HS-5 (cell line): ENCODE data around the gene MIP.
A peak's percentile ranks its signal among the peaks of the same experiment; 100 is the strongest.
"Not testable (repeated sequence)": the region's sequence is repeated elsewhere in the genome, so short reads cannot be mapped to it uniquely, and the experiment has no call there.

Experiments used
- DNase-seq: peaks from one replicate; pipeline ENCODE4 v3.0.0-alpha.2; 2012; ENCODE audit warnings: low read depth

Gene MIP

GRCh38 chr12:56454557-56454956, at the start of gene MIP:
TSS of gene MIP (minus strand) at chr12:56454657. CDS start at chr12:56454613, 44 bp downstream.
- no peak for DNase-seq

GRCh38 chr12:56499879-56500278, 45.4 kb upstream of the MIP start:
- not testable (repeated sequence) for DNase-seq

GRCh38 chr12:56499452-56499851, 45.0 kb upstream of the MIP start:
- DNase-seq, result not testable (repeated sequence)

GRCh38 chr12:56498126-56498902, 43.9 kb upstream of the MIP start:
- not testable (repeated sequence) for DNase-seq

GRCh38 chr12:56496704-56497103, 42.2 kb upstream of the MIP start:
- DNase-seq, result not testable (repeated sequence)

GRCh38 chr12:56494481-56494880, 40.0 kb upstream of the MIP start:
- DNase-seq, result not testable (repeated sequence)

GRCh38 chr12:56494106-56494415, 39.6 kb upstream of the MIP start:
- DNase-seq, result not testable (repeated sequence)

- not testable (repeated sequence) for DNase-seq
Observed at GRCh38 chr12:56493409-56494105, 39.1 kb upstream of the MIP start.

- DNase-seq, result no peak
Observed at GRCh38 chr12:56490360-56490759, 35.9 kb upstream of the MIP start.

- DNase-seq, result peak; percentile 33
Observed at GRCh38 chr12:56488041-56488955, 33.8 kb upstream of the MIP start, which contains the start of gene GLS2. TSS of gene GLS2 (minus strand) at chr12:56488161. CDS start at chr12:56488118, 43 bp downstream.

- no peak for DNase-seq
Observed at GRCh38 chr12:56487448-56488040, 33.1 kb upstream of the MIP start.

GRCh38 chr12:56486694-56487093, 32.2 kb upstream of the MIP start:
- DNase-seq, result no peak

- no peak for DNase-seq
Observed at GRCh38 chr12:56484566-56484965, 30.1 kb upstream of the MIP start.

GRCh38 chr12:56479625-56480024, 25.2 kb upstream of the MIP start:
- no peak for DNase-seq

GRCh38 chr12:56477521-56478225, 23.2 kb upstream of the MIP start:
- DNase-seq, result no peak

GRCh38 chr12:56476972-56477432, 22.5 kb upstream of the MIP start:
- DNase-seq, result no peak

- DNase-seq, result no peak
Observed at GRCh38 chr12:56476143-56476542, 21.7 kb upstream of the MIP start.

- no peak for DNase-seq
Observed at GRCh38 chr12:56474389-56474788, 19.9 kb upstream of the MIP start.

- DNase-seq, result no peak
Observed at GRCh38 chr12:56469007-56469930, 14.8 kb upstream of the MIP start.
